Measurements from ENCODE around the gene PRDM16.

Gene PRDM16

GRCh38 chr1:3320246-3321152, 251.5 kb downstream of the PRDM16 start:
- no peak for DNase-seq (ENCODE audit: low read depth)
- no peak overlapping the region for H3K4me3 ChIP-seq (ENCODE audit: low read depth, low read length)
- 0 out of 2 replicates have a peak, but pooled peaks have one; percentile 13 for TF ChIP-seq MYC (IDR thresholded peaks at IDR 0.05; ENCODE audit: low read depth, low read length)
- no peak for TF ChIP-seq POLR2A (IDR thresholded peaks at IDR 0.05; ENCODE audit: extremely low read depth, insufficient read length)

- TF ChIP-seq MYC (IDR thresholded peaks at IDR 0.05; ENCODE audit: low read depth, low read length) (0 out of 2 replicates have a peak, but pooled peaks have one; percentile 15), MAX (IDR thresholded peaks at IDR 0.05; ENCODE audit: low read depth, low read length) (peak; percentile 88), CTCF (IDR thresholded peaks at IDR 0.05; ENCODE audit: low read depth, low read length) (no peak)
- DNase-seq (ENCODE audit: low read depth) = no peak
- H3K4me3 ChIP-seq (ENCODE audit: low read depth, low read length) = no peak overlapping the region
Observed at GRCh38 chr1:3321559-3322449, 252.8 kb downstream of the PRDM16 start.

DNA sequence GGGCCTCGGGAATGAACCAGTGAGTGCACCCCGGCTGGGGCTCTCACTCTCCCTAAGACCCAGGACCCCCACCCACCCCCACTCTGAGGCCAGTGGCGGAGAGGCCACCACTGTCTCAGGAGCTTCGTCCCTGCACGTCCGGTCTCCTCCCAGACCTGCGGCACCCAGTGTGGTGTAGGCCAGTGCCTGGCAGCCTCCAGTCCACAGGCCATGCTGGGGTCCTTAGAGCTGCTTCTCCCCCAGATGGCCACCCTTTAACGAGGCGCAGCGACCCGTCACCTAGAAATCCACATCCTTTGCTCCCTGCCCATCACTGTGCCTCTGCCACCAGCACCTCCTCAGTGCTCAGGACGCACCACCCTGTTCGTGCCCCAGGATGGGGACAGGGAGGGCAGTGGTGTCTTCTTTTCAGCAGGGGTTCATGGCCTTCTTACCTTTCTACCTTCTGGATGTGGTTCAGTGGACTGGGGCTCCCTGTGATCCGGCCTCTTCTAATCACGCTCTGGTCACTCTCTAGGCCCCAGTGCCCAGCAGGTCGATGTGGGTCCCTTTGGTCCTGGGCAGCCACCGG, 253.5 kb downstream of the PRDM16 start:
- H3K4me3 ChIP-seq (ENCODE audit: low read depth, low read length) = no peak overlapping the region
- no peak for TF ChIP-seq CTCF (IDR thresholded peaks at IDR 0.05; ENCODE audit: low read depth, low read length)
- TF ChIP-seq MAX (IDR thresholded peaks at IDR 0.05; ENCODE audit: low read depth, low read length) = no peak
- TF ChIP-seq MYC (IDR thresholded peaks at IDR 0.05; ENCODE audit: low read depth, low read length) = no peak
- TF ChIP-seq POLR2A (IDR thresholded peaks at IDR 0.05; ENCODE audit: extremely low read depth, insufficient read length) = no peak
- no peak for DNase-seq (ENCODE audit: low read depth)

DNA sequence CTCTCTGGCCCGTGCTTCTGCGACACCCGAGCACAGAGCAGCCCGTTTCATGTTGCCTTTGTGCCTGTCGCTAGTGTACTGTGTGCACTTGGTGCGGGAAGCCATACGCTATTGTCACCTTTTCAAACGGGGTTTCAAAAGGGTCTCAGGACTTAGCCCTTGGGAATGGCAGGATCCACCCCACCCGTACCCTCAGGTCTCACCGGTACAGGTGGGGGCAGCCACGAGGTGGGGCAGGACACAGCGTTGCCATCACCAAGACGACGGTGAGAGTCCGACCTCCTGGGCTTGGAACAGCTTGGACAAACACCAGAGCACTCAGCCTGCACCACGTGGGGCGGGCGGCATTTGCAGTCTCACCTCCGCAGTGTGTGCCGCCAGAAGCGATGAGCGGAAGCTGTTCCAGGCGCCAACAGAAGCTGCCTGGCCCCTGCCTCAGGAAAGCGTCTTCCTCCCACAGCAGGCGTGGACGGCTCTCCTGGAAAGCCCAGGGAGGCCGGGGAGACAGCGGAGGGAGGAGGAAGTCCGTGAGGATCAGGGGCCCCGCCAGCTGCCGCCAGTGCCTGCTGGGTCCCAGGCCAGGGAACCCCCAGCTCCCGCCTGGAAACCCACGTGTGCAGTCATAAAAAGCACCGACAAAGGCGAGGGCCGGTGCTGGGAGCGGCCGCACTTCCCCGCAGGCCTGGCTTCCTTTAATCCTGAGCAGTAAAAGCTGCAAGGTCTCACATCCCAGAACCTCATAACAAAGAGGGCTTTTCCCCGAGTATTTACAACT, 254.2 kb downstream of the PRDM16 start:
- DNase-seq (ENCODE audit: low read depth) = no peak
- no peak for TF ChIP-seq MAX (IDR thresholded peaks at IDR 0.05; ENCODE audit: low read depth, low read length)
- no peak for TF ChIP-seq POLR2A (IDR thresholded peaks at IDR 0.05; ENCODE audit: extremely low read depth, insufficient read length)
- no peak for TF ChIP-seq MYC (IDR thresholded peaks at IDR 0.05; ENCODE audit: low read depth, low read length)
- TF ChIP-seq CTCF (IDR thresholded peaks at IDR 0.05; ENCODE audit: low read depth, low read length) = no peak
- H3K4me3 ChIP-seq (ENCODE audit: low read depth, low read length) = no peak overlapping the region

- no peak for DNase-seq (ENCODE audit: low read depth)
- H3K4me3 ChIP-seq (ENCODE audit: low read depth, low read length) = no peak overlapping the region
- no peak for TF ChIP-seq MAX (IDR thresholded peaks at IDR 0.05; ENCODE audit: low read depth, low read length)
- no peak for TF ChIP-seq POLR2A (IDR thresholded peaks at IDR 0.05; ENCODE audit: extremely low read depth, insufficient read length)
- TF ChIP-seq CTCF (IDR thresholded peaks at IDR 0.05; ENCODE audit: low read depth, low read length) = no peak
- TF ChIP-seq MYC (IDR thresholded peaks at IDR 0.05; ENCODE audit: low read depth, low read length) = no peak
Observed at GRCh38 chr1:3323796-3324703, 255.0 kb downstream of the PRDM16 start.
